HG02610 (cell line): ENCODE data around the gene HMCES.
"Not testable (repeated sequence)": the region's sequence is repeated elsewhere in the genome, so short reads cannot be mapped to it uniquely, and the experiment has no call there.

ENCODE experiments used
- ATAC-seq: cut with Tn5 transposase; IDR thresholded peaks from one replicate; pipeline ENCODE4 v1.9.1; 2021; ENCODE audit warnings: mild to moderate bottlenecking, moderate library complexity; ENCODE audit not compliant: unreplicated experiment

HMCES gene

DNA sequence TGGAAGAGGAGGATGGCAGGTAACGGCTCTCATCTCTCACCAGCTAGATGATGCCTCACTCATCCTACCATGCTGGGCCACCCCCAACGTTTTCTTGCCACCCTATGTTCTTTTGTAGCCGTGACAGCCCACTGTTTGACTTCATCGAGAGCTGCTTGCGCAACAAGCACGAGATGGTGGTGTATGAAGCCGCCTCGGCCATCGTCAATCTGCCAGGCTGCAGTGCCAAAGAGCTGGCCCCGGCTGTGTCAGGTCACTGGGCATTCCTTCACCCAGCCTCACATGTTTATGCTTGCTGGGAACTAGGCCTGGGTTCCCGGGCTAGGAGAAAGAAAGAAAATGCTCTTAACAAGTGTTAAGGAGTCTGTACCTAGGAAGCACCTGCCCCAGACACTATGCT is 21.1 kb upstream of the HMCES start:
- ATAC-seq = no peak

DNA sequence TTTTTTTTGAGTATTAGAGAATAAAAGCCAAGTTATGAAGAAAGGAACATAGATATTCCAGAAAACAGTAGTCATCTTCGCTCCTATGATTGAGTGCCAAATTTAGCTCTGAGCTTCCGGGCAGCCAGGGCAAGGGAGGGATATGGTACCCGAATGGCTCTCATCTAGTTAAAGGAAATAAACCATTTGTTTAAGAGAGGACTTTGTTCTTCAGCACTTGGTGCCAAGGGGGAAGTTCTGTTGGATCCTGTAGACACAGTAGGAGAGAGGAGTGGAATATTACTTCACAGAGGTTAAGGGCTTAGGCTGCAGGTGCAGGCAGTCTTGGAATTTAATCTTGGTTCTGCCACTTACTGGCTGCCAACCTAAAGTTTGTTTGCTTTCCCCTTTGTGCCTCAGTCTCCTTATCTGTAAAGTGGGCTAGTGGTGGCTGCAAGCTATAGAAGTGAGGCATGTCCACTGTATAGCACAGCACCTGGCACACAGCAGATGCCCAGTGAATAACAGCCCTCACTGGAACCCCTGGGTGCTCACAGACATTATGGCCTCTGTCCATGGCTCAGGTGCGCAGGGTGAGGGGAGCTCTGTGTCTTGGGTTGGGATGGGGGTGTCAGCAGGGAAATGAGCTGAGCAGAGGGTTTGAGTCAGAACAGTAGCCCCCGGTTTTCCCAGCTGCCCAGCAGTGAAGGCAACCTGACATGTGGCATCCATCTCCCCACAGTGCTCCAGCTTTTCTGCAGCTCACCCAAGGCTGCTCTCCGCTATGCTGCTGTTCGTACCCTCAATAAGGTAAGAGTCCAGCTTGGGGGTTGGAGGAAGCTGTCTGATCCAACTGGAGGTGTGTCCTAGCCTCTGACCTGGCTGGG is 18.8 kb upstream of the HMCES start:
- no peak for ATAC-seq

DNA sequence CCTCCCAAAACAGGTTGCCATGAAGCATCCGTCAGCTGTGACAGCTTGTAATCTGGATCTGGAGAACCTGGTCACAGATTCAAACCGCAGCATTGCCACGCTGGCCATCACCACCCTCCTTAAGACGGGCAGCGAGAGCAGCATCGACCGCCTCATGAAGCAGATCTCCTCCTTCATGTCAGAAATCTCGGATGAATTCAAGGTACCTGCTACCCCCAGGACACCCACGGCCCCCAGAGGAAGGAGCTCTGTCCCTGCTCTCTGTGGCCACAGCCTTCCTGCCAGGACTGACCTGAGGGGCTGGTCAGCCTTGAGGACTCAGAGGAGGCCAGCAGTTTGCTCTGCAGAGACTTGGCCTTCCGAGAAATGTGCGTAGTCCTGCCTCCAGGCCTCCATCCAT is 18.1 kb upstream of the HMCES start:
- ATAC-seq = no peak

DNA sequence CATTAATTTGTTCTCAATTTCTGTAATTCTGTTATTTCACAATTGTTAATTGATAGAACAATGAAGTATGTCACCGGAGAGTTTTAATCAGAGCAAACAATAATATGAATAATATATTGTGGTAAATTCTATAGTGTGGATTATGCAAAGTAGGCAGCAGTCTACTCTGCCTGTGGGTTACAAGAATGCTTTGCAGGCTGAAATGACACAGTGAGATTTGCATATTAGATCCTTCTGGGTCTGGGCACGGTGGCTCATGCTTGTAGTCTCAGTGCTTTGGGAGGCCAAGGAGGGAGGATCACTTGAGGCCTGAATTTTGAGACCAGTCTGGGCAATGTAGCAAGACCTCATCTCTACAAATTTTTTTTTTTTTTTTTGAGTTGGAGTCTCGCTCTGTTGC is 16.8 kb upstream of the HMCES start:
- ATAC-seq = no peak

DNA sequence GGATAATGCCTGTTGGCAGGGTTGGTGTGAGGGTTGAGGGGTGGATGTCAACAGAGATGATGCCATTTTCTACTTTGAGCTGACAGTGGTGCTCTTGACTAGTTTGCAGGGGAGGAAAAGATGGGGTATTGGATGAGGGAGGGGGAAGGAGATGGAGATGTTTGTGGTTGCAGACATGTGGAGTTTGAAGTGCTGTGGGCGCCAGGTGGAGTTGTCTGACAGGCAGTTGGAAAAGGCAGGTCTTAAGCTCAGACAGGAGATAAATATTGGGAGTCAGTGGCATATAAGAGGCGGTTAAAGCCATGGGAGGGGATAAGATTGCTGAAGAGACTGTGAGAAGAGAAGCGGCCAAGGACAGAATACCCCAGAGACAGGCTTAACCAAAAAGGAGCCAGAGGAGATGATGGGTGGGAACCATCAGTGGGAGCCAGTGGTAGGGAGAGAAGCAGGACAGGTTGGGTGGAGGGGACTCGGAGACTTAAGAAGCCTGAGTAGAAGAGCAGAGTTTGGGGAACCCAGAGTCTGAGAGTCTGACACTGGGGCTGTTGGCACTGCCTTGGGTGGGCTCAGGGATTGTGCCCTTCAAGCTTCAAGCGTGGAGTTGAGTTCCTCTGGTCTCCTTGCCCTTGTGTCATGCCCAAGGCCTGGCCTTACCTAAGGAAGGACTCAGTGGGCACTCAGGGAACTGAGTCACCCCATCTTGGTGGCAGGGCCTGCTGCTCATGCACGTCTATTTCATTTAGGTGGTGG is 15.3 kb upstream of the HMCES start:
- no peak for ATAC-seq

DNA sequence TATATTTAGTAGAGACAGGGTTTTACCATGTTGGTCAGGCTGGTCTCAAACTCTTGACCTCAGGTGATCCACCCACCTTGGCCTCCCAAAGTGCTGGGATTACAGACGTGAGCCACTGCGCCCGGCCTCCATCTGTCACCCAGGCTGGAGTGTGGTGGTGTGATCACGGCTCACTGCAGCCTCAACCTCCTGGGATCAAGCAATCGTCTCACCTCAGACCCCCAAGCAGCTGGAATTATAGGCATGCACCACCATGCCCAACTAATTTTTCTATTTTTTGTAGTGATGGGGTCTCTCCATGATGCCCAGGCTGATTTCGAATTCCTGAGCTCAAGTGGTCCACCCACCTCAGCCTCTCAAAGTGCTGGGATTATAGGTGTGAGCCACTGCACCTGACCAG is 13.7 kb upstream of the HMCES start:
- not testable (repeated sequence) for ATAC-seq

DNA sequence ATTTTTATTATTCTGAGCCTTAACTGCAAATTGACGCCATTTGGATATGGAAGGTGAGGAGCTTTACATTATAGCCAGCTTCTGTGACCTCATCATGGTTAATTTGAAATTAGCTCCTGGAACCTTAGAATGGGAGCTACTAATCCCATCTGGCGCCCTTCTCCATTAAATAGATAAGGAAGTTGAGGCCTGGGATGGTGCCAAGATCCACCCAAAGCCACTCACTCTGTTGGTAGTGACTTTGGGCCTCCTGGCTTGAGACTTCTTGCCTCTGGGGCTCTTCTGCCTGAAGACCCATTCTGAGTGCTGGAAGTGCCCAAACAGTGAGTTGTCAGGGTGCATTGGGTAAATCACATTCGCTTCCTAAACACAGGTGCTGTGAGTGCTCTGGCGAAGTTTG is 12.0 kb upstream of the HMCES start:
- ATAC-seq = no peak

DNA sequence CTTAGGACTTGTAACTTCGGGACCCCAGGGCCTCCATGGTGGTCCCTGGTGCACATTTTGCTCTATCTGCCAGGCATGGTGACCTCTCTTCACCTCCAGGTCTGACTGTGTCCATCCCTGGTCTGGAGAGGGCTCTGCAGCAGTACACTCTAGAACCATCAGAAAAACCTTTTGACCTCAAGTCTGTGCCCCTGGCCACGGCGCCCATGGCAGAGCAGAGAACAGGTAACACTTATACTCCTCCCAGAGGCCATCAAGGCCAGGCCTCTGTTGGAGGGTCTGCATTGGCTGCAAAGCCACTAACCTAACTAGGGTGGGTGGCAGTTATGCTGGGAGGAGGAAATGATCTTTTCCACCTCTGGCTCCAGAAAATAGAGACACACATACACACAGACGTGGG is 10.3 kb upstream of the HMCES start:
- ATAC-seq = no peak

DNA sequence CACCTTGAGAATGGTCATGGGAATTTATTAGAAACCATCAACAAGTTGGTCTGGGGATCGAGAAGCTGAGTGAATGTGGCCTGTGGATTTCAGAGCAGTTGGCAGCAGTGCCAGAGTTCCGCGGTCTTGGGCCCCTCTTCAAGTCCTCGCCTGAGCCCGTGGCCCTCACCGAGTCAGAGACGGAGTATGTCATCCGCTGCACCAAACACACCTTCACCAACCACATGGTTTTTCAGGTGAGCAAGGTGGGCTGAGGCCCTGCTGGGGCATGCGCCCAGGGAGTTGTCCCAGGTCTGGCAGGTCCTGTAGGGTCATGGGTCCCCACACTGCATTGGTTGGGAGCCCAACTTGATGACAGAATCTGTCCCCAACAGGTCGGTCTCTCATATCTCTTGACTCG is 7.0 kb upstream of the HMCES start:
- no peak for ATAC-seq

DNA sequence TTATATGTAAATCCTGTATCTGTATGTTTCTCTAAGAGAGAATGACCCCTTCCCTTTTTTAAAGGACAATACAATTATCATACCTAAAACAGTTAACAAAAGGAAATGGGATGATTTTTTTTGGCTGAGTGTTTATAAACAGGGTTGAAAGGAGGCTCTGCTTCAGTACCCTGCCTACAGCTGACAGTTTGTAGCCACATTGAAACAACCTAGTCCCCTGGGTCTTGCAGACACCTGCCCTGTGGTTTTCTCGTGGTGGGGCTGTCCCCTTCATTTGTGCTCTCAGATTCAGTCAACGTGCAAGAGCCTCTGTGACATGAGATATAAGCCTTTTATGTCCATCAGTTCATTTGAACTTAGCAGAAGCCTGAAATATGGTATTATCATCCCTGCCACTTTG is 2.3 kb upstream of the HMCES start:
- ATAC-seq = peak; percentile 87

DNA sequence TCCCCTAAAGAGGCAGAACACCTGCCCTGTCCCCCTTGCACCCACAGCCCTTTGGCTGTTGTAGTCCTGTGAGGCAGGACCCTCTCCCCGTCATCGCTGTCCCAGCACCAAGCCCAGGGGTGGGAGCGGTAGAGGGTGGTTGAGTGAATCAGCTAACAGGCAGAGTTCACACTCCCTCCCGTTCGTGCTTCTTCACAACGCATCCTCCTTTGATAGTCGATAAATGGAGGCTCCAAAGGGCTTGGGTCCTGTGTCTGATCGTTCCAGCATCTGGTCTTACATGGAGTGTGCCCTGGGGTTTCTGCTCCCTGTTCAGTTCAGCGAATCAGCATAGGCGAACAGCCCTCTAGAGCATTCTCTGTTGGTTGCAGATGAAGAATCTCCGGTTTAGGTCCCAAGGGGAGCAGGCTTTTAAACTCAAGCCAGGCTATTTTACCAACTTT is 820 bp upstream of the HMCES start:
- ATAC-seq = no peak

DNA sequence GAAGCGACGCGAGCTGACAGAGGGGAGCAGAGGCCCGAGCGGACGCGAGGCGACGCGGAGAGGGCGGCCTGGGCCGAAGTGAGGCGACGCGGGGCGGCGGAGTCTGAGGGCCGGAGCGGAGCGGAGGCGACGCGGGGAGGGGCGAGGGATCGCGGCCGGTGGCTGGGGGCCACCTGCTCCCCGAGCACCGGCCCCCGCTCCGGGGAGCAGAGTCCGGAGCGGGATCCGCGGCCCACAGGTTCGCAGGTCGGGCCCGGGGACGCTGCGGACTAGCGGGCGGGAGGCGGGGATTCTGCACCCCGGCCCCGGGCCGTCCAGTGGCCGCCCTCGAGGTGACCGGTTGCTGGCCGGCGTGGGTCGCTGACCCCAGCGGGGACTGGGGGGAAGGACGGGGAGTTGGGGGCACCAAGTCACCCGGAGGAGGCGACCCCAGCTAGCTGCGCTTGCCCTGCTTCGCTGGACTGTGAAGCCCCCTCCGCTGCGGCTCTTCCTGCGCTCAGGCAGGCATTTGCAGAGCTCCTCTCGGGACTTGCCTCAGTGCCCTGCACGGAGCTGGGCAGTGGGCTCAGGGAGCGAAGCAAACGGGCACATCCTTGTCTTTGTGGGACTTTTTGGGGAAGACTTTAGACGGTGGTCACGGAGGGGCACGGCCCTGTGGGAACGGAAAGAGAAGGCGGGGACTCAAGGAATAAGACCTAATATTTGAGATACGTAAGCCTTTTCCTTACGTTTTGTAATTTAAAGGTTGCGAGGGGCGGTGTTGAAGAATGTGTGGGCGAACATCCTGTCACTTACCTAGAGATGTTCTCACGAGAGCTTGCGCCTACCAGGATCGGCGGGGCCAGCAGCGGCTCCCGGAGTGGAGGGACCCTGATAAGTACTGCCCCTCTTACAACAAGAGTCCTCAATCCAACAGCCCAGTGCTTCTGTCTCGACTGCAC is 566 bp downstream of the HMCES start:
- no peak for ATAC-seq

DNA sequence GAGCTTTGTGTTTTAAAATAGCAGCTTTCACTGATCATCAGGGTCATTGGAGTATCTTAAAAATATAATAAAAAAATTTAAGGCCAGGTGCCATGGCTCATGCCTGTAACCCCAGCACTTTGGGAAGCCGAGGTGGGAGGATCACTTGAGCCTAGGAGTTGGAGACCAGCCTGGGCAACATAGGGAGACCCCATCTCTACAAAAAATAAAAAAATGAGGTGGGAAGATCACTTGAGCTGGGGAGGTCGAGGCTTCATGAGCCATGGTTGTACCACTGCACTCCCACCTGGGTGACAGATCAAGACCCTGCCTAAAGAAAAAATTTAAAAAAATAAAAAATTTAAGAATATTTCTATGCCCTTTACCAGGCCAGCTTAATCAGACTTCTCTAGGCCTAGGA is 1.5 kb downstream of the HMCES start:
- no peak for ATAC-seq

DNA sequence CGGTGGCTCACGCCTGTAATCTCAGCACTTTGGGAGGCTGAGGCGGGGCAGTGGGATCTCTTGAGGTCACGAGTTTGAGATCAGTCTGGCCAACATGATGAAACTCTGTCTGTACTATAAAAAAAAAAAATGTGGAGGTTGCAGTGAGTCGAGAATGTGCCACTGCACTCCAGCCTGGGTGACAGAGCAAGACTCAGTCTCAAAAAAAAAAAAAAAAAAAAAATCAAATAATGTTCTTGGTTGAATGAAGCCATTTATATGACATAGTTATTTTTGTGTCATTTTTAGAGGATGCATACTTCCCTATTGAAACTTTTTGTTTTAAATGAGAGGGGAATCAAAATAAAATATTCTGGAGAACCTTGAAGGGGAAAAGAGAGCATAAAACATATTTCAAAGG is 3.1 kb downstream of the HMCES start:
- ATAC-seq = no peak

DNA sequence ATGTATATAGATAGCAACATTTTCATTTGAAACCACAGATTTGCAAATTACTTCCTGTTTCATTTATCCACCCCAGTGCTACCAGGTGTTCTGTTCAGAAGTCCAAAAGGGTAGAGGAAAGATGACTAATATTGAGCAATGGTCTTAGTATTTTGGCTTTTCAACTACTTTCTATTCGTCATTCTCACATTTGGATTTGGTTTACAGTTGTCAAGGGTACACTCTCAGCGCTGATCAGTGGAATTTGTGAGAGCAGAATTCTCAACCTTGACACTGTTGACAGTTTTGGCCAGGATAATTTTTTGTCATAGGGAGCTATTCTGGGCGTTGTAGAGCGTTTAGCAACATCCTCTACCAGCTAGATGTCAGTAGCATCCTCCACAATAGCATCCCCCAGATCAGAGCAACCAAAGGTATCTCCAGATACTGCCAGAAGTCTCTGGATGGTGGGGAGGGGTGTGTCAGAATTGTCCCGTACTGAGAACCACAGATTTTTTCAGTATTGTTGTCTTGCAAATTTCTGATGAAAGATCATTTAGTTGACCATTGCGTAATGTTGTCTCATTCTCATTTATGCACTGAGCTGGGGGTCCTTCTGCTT is 4.2 kb downstream of the HMCES start:
- peak; percentile 71 for ATAC-seq

DNA sequence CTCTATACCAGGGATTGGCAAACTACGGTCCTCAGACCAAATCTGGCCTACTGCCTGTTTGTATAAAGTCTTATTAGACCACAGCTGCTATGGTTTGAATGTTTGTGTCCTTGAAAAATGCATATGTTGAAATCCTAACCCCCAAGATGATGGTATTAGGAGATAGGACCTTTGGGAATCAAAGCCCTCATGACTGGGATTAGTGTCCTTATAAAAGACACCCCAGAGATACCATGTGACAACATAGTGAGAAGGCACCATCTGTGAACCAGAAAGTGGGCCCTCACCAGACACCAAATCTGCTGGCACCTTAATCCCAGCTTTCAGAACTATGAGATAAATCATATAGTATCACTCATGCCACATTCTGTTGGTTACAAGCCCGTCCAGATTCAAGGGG is 7.4 kb downstream of the HMCES start:
- ATAC-seq = no peak

DNA sequence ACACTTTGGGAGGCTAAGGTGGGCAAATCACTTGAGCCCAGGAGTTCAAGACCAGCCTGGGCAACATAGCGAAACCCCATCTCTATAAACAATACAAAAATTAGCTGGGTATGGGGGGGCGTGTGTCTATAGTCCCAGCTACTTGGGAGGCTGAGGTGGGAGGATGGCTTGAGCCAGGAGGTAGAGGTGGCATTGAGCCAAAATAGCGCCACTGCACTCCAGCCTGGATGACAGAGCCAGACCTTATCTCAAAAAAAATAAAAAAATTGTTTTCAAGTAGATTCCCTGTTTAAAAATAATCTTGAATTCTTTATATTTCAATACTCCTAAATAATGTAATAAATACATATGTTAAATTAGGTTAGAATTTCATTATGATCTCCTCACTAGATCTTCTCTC is 9.8 kb downstream of the HMCES start:
- no peak for ATAC-seq

DNA sequence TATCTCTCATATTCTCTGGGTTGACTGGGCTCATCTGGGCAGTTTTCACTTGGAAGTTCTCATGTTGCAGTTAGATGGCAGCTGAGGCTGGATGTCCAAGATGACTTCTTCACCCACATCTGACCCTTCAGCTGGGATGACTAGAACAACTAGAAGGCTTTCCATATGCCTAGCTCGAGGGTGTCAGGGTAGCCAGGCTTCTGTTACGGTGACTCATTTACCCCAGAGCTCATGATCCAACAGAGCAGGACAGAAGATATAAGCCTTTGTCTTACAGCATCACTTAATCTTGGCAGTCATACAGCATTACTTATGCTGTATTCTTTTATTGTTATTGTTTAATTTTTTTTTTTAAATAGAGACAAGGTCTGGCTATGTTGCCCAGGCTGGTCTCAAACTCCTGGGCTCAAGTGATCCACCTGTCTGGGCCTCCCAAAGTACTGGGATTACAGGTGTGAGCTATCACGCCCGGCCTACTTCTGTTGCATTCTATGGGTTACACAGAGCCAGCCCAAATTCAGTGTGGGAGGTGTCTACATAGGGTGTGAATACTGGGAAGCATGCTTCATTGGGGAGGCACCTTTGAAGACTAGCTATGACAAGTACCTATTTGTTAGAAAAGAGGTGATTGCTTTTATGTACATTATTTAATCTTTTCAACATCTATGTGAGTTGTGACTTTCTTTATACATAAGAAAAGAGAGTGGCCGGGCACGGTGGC is 10.7 kb downstream of the HMCES start:
- ATAC-seq = no peak

DNA sequence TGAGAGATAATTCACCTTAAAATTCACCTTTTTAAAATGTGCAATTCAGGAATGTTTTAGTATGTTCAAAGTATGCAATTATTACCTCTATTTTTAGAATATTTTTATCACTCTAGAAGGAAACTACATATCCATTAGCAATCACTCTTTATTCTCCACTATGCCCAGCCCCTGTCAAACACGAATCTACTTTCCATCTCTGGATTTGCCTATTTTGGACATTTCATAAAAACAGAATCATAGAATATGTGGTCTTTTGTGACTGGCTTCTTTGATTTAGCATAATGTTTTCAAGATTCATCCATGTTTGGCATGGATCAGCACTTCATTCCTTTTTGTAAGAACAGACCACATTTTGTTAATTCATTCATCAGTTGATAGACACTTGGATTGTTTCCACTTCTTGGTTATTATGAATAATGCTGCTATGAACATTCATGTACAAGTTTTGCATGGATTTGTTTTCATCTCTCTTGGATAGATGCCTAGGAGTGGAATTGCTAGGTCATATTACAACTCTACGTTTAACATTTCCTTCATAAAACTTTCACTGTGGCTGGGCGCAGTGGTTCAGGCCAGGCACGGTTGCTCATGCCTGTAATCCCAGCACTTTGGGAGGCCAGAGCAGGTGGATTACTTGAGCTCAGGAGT is 12.7 kb downstream of the HMCES start:
- ATAC-seq = no peak

DNA sequence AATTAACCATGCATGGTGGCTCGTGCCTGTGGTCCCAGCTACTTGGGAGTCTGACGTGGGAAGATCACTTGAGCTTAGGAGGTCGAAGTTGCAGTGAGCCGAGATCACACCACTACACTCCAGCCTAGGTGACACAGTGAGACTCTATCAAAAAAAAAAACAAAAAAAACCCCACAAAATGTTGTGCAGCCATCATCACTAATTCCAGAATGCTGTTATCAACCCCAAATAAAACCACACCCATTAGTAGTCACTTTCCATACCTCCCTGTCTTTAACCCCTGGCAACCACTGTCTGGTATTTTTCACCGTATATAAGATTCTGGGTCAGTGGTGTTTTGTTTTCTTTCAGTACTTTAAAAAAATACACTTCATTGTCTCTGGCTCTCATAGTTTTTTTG is 16.6 kb downstream of the HMCES start:
- no peak for ATAC-seq
